H9 (cell line): ENCODE results near the gene TMEM97. TPM values are rescaled to one million over a fixed set of nuclear protein-coding genes. Genes with fewer than 3 reads are reported as not detected.

Source experiments
- DNase-seq: peaks from one replicate; pipeline ENCODE4 v3.0.0-alpha.2; 2017
- H2AFZ ChIP-seq: one replicate; pipeline ENCODE4 v1.6.1; 2013; ENCODE audit warnings: mild to moderate bottlenecking, low read length, control low read depth, moderate library complexity
- H2AK5ac ChIP-seq: 2 replicates; pipeline ENCODE4 v1.6.1; 2013; ENCODE audit warnings: low read length, control low read depth, mixed read lengths; ENCODE audit not compliant: insufficient read length
- H2BK120ac ChIP-seq: one replicate; pipeline ENCODE4 v1.6.1; 2013; ENCODE audit warnings: low read depth, mild to moderate bottlenecking, low read length, control low read depth, inconsistent platforms; ENCODE audit not compliant: poor library complexity, severe bottlenecking
- H2BK12ac ChIP-seq: 2 replicates; pipeline ENCODE4 v1.6.1; 2013; ENCODE audit warnings: low read length, control low read depth, mixed read lengths, low read depth; ENCODE audit not compliant: insufficient read length
- H2BK15ac ChIP-seq: 2 replicates; pipeline ENCODE4 v1.6.1; 2013; ENCODE audit warnings: low read depth, low read length, control low read depth
- H2BK20ac ChIP-seq: one replicate; pipeline ENCODE4 v1.6.1; 2013; ENCODE audit warnings: low read depth, mild to moderate bottlenecking, low read length, control low read depth, inconsistent platforms; ENCODE audit not compliant: poor library complexity, severe bottlenecking
- H2BK5ac ChIP-seq: 2 replicates; pipeline ENCODE4 v1.6.1; 2013; ENCODE audit warnings: low read length, control low read depth, mixed read lengths; ENCODE audit not compliant: insufficient read length
- H3K14ac ChIP-seq: 2 replicates; pipeline ENCODE4 v1.6.1; 2013; ENCODE audit warnings: low read length, control low read depth; ENCODE audit not compliant: insufficient read depth
- H3K18ac ChIP-seq: 2 replicates; pipeline ENCODE4 v1.6.1; 2013; ENCODE audit warnings: low read depth, mild to moderate bottlenecking, mixed read lengths, low read length, control low read depth; ENCODE audit not compliant: insufficient read length
- H3K23ac ChIP-seq: 2 replicates; pipeline ENCODE4 v1.6.1; 2013; ENCODE audit warnings: low read length, control low read depth, mixed read lengths, low read depth; ENCODE audit not compliant: insufficient read length
- H3K23me2 ChIP-seq: 2 replicates; pipeline ENCODE4 v1.6.1; 2013; ENCODE audit warnings: low read depth, mild to moderate bottlenecking, mixed read lengths, low read length, control low read depth; ENCODE audit not compliant: insufficient read length, poor library complexity, severe bottlenecking
- H3K27ac ChIP-seq: 2 replicates; pipeline ENCODE4 v1.5.1; 2013; ENCODE audit warnings: low read length, control low read depth, mixed read lengths, low read depth; ENCODE audit not compliant: insufficient read length
- H3K27me3 ChIP-seq: 2 replicates; pipeline ENCODE4 v1.6.1; 2013; ENCODE audit warnings: low read length, control low read depth, inconsistent platforms; ENCODE audit not compliant: insufficient read depth
- H3K4ac ChIP-seq: 2 replicates; pipeline ENCODE4 v1.6.1; 2013; ENCODE audit warnings: low read depth, mild to moderate bottlenecking, control low read depth, inconsistent platforms, low read length, moderate library complexity
- H3K4me1 ChIP-seq: 2 replicates; pipeline ENCODE4 v1.6.1; 2013; ENCODE audit warnings: low read length, control low read depth, inconsistent platforms; ENCODE audit not compliant: insufficient read depth
- H3K4me2 ChIP-seq: 2 replicates; pipeline ENCODE4 v1.6.1; 2013; ENCODE audit warnings: low read length, control low read depth, mixed read lengths; ENCODE audit not compliant: insufficient read length, insufficient read depth
- H3K56ac ChIP-seq: 2 replicates; pipeline ENCODE4 v1.6.1; 2013; ENCODE audit warnings: low read depth, mild to moderate bottlenecking, mixed read lengths, low read length, control low read depth; ENCODE audit not compliant: insufficient read length
- H3K79me1 ChIP-seq: 2 replicates; pipeline ENCODE4 v1.6.1; 2013; ENCODE audit warnings: low read depth, mild to moderate bottlenecking, moderate library complexity, low read length, control low read depth, inconsistent platforms; ENCODE audit not compliant: insufficient read depth, poor library complexity, severe bottlenecking
- H3K79me2 ChIP-seq: 2 replicates; pipeline ENCODE4 v1.6.1; 2013; ENCODE audit warnings: low read length, control low read depth, inconsistent platforms; ENCODE audit not compliant: insufficient read depth
- H3K9ac ChIP-seq: 2 replicates; pipeline ENCODE4 v1.6.1; 2013; ENCODE audit warnings: low read length, control low read depth, mixed read lengths; ENCODE audit not compliant: insufficient read length; ENCODE audit errors: extremely low read depth
- H3K9me3 ChIP-seq: one replicate; pipeline ENCODE4 v1.6.1; 2013; ENCODE audit warnings: low read depth, low read length, inconsistent platforms; ENCODE audit not compliant: control insufficient read depth
- H3T11ph ChIP-seq: one replicate; pipeline ENCODE4 v1.6.1; 2013; ENCODE audit warnings: mild to moderate bottlenecking, low read length, control low read depth, inconsistent platforms
- H4K20me1 ChIP-seq: one replicate; pipeline ENCODE4 v1.6.1; 2013; ENCODE audit not compliant: control insufficient read depth, insufficient read length, insufficient read depth
- H4K5ac ChIP-seq: 2 replicates; pipeline ENCODE4 v1.6.1; 2013; ENCODE audit warnings: low read depth, mild to moderate bottlenecking, mixed read lengths, low read length, control low read depth; ENCODE audit not compliant: insufficient read length
- H4K8ac ChIP-seq: replicated peaks from 2 replicates; pipeline ENCODE4 v1.6.1; 2013; ENCODE audit warnings: low read length, control low read depth, mixed read lengths, low read depth; ENCODE audit not compliant: insufficient read length
- H4K91ac ChIP-seq: 2 replicates; pipeline ENCODE4 v1.6.1; 2013; ENCODE audit warnings: low read depth, mild to moderate bottlenecking, moderate library complexity, mixed read lengths, low read length, control low read depth; ENCODE audit not compliant: insufficient read length
- H3K27ac Mint-ChIP-seq, 3 experiments: 2 replicates in 2 of 3; 3 replicates in 1 of 3; pipeline ENCODE4 v1.8.0; 2020 to 2021; ENCODE audit warnings: mixed read lengths in 3 of 3, mild to moderate bottlenecking in 1 of 3, moderate library complexity in 1 of 3
- H3K27me3 Mint-ChIP-seq: 2 replicates; pipeline ENCODE4 v1.8.0; 2021; ENCODE audit warnings: low read depth, mild to moderate bottlenecking, moderate library complexity, mixed read lengths
- H3K36me3 Mint-ChIP-seq, 3 experiments: 2 replicates in 2 of 3; 3 replicates in 1 of 3; pipeline ENCODE4 v1.8.0; 2020 to 2021; ENCODE audit warnings: low read depth in 3 of 3, mixed read lengths in 3 of 3; ENCODE audit not compliant: insufficient read depth in 1 of 3
- H3K4me1 Mint-ChIP-seq, 2 experiments: 2 replicates each; pipeline ENCODE4 v1.8.0; 2020; ENCODE audit warnings: mixed read lengths in 2 of 2
- H3K4me3 Mint-ChIP-seq, 2 experiments: 2 replicates in 1 of 2; 3 replicates in 1 of 2; pipeline ENCODE4 v1.8.0; 2020 to 2021; ENCODE audit warnings: mild to moderate bottlenecking in 2 of 2, mixed read lengths in 2 of 2, moderate library complexity in 1 of 2
- H3K9me3 Mint-ChIP-seq, 2 experiments: 2 replicates in 1 of 2; 3 replicates in 1 of 2; pipeline ENCODE4 v1.8.0; 2020; ENCODE audit warnings: mild to moderate bottlenecking in 2 of 2, mixed read lengths in 2 of 2, moderate library complexity in 1 of 2
- CTCF ChIP-seq: fragments of 200-600 bp; sonication (generic); conservative IDR thresholded peaks from 3 replicates; pipeline ENCODE4 v1.8.0; 2021; ENCODE audit warnings: antibody characterized with exemption, mild to moderate bottlenecking
- WGBS: extraction: QIAGEN DNeasy Blood & Tissue Kit; methylation state at CpG from one replicate; pipeline ENCODE4 v1.1.7; 2013; ENCODE audit warnings: missing lambda C conversion rate, low lambda C conversion rate, mixed read lengths; ENCODE audit not compliant: insufficient read length; ENCODE audit errors: extremely low coverage; 5-methylcytosine and 5-hydroxymethylcytosine counted together
- total RNA-seq: library from RNA; stranded (reverse); gene quantifications from 2 replicates; pipeline ENCODE4 v1.2.1, GENCODE V29; 2021

TMEM97 gene
- total RNA-seq, 1 experiment from 2014 or later, result 116 TPM

- H4K5ac ChIP-seq, result no peak overlapping the region
- H3K9me3 Mint-ChIP-seq, result no peaks in the 10 kb centered on the region; a peak in 1 of 5 replicates
- H2BK5ac ChIP-seq, result no peak overlapping the region
- no peak overlapping the region for H3K27ac Mint-ChIP-seq
- H2BK20ac ChIP-seq, result no peak overlapping the region
- TF ChIP-seq CTCF, result no peak
- H3K79me1 ChIP-seq, result no peaks in the 10 kb centered on the region
- WGBS, result no CpG with 5 or more reads among the region's 23 CpGs
- no peak overlapping the region for H3K18ac ChIP-seq
- H3K23me2 ChIP-seq, result peaks cover 10% of the 10 kb centered on the region
- no peak overlapping the region for H3K4me3 Mint-ChIP-seq
- DNase-seq, result no peak
- peaks cover 12% of the 10 kb centered on the region; the same call in 1 of the 2 replicates for H3K27me3 ChIP-seq
- H2BK15ac ChIP-seq, result no peak overlapping the region
- H3K27ac ChIP-seq, result no peak overlapping the region
- no peak overlapping the region for H2BK12ac ChIP-seq
- H3K23ac ChIP-seq, result no peak overlapping the region
- no peaks in the 10 kb centered on the region for H3K9me3 ChIP-seq
- H3K4me2 ChIP-seq, result no peak overlapping the region
- peaks cover 22% of the 10 kb centered on the region for H3K27me3 Mint-ChIP-seq
- peaks cover 14 to 21% of the 10 kb centered on the region in 2 experiments for H3K4me1 Mint-ChIP-seq
- no peak overlapping the region for H3K4ac ChIP-seq
- peaks cover 2% of the 10 kb centered on the region for H4K20me1 ChIP-seq
- no peak overlapping the region for H2AFZ ChIP-seq
- no peak overlapping the region for H3K9ac ChIP-seq
- H3K56ac ChIP-seq, result no peak overlapping the region
- H3T11ph ChIP-seq, result no peak overlapping the region
- no peak overlapping the region for H2AK5ac ChIP-seq
- no peak overlapping the region; the same call in 1 of the 2 replicates for H3K14ac ChIP-seq
- H4K91ac ChIP-seq, result no peak overlapping the region
- no peaks in the 10 kb centered on the region for H3K79me2 ChIP-seq
- H4K8ac ChIP-seq, result no peak overlapping the region
- peaks cover 0 to 6% (median 2%) of the 10 kb centered on the region in 3 experiments; a peak in 3 of 7 replicates for H3K36me3 Mint-ChIP-seq
- no peak overlapping the region for H2BK120ac ChIP-seq
- H3K4me1 ChIP-seq, result peaks cover 2% of the 10 kb centered on the region; the same call in 1 of the 2 replicates
Measured at GRCh38 chr17:28368915-28369683, 50.1 kb downstream of the TMEM97 start.
